ENCODE measurements around the gene ADGRG6.
"Not testable (repeated sequence)": the region's sequence is repeated elsewhere in the genome, so short reads cannot be mapped to it uniquely, and the experiment has no call there.

Gene ADGRG6

DNA sequence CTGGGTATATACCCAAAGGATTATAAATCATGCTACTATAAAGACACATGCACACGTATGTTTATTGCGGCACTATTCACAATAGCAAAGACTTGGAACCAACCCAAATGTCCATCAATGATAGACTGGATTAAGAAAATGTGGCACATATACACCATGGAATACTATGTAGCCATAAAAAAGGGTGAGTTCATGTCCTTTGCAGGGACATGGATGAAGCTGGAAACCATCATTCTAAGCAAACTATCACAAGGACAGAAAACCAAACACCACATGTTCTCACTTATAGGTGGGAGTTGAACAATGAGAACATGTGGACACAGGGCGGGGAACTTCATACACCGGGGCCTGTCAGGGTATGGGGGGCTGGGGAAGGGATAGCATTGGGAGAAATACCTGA, 18.7 kb upstream of the ADGRG6 start:
- H3K4me1 Mint-ChIP-seq, H3K27ac Mint-ChIP-seq, H3K4me3 Mint-ChIP-seq, H3K9me3 Mint-ChIP-seq, H3K36me3 Mint-ChIP-seq, H3K27me3 Mint-ChIP-seq: not testable (repeated sequence)

DNA sequence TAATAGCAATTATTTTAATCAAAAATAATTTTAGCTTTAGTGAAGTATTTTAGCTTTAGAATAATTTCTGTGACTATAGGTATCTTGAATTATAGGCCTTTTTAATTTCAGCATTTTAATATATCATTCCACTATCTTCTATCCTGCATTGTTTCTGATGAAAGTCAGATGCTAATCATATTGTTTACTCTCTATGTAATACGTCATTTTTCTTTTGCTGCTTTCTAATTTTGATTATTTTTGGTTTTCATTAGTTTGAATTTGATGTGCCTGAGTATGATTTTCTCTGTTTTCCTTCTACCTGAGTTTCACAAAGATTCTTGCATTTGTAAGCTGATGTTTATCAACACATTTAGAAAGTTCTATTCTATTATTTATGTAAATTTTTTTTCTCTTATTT, 17.4 kb upstream of the ADGRG6 start:
- Mint-ChIP-seq H3K4me1 (no peaks in the 10 kb centered on the region), H3K4me3 (no peak overlapping the region), H3K27me3 (peaks cover 4% of the 10 kb centered on the region), H3K36me3 (no peaks in the 10 kb centered on the region), H3K27ac (no peak overlapping the region), H3K9me3 (no peaks in the 10 kb centered on the region)

DNA sequence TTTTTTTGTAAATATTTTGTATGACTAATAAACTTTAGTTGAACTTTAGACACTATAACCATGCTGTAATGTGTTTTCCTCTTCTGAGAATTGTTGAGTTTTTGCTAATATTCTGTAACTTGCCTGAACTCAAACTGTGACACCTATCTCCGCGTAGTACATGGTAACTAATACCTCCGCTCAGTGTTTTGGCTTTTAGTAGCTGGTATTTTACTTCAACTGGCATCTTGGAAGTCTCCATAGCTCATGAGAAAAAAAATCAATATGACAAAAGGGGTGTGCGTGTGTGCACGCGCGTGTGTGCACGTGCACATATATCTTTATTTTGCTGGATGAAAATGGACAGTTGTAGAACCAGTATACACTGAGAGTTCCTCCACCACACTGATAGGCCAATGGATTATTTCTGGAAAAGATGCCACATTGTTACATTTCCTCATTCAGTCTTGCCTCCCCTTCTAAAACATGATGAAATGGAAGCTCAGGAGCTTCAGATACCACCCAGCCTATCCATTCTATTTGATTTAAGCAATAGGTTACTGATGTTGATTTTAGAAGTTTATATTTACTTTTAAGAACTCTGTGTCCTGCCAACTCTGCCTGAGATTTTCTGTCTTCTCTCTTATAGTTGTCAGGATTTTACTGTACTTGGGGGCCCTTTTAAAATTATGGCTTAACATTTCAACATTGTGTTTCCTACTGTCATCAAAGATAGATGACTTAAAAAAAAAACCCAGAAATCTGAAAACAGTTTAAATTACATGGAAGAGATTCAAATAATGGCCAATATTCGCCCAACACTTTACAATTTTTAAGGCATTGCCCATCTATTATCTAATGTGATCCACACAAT, 16.3 kb upstream of the ADGRG6 start:
- H3K27ac Mint-ChIP-seq: no peak overlapping the region
- no peaks in the 10 kb centered on the region for H3K36me3 Mint-ChIP-seq
- H3K9me3 Mint-ChIP-seq: no peaks in the 10 kb centered on the region
- peaks cover 4% of the 10 kb centered on the region for H3K27me3 Mint-ChIP-seq
- no peaks in the 10 kb centered on the region for H3K4me1 Mint-ChIP-seq
- H3K4me3 Mint-ChIP-seq: no peak overlapping the region

DNA sequence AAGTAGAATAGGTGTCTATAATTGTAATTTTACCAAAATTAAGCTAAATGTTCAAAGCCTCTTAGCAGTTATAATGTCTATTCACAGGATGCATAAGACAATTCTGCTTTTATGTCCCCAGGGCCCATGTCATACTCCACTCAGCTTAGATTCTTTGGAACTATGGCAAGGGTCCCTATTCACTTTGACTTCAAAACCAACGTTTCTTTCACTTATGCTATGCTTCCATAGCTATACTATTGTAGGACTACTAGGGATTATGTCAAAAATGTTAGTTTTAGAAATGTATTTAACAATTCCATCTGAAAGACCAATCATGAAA, 15.8 kb upstream of the ADGRG6 start:
- Mint-ChIP-seq H3K9me3 (no peaks in the 10 kb centered on the region), H3K4me1 (no peaks in the 10 kb centered on the region), H3K27ac (no peak overlapping the region), H3K27me3 (peaks cover 2% of the 10 kb centered on the region), H3K4me3 (no peak overlapping the region), H3K36me3 (no peaks in the 10 kb centered on the region)

DNA sequence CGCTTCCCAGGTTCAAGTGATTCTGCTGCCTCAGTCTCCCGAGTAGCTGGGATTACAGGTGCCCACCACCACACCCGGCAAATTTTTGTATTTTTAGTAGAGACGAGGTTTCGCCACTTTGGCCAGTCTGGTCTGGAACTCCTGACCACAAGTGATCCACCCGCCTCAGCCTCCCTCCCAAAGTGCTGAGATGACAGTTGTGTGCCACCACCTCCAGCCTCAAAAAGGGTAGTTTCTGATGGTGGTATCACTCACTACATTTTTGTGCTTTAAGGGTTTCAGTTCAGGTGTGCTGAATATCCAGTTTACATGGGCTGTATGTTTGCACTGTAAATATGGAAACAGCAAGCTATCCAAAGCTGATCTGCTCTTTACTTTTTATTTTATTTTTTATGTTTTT, 12.1 kb upstream of the ADGRG6 start:
- H3K4me3 Mint-ChIP-seq: no peak overlapping the region
- H3K4me1 Mint-ChIP-seq: no peaks in the 10 kb centered on the region
- H3K9me3 Mint-ChIP-seq: no peaks in the 10 kb centered on the region
- H3K36me3 Mint-ChIP-seq: no peaks in the 10 kb centered on the region
- H3K27me3 Mint-ChIP-seq: peaks cover 1% of the 10 kb centered on the region
- no peak overlapping the region for H3K27ac Mint-ChIP-seq

DNA sequence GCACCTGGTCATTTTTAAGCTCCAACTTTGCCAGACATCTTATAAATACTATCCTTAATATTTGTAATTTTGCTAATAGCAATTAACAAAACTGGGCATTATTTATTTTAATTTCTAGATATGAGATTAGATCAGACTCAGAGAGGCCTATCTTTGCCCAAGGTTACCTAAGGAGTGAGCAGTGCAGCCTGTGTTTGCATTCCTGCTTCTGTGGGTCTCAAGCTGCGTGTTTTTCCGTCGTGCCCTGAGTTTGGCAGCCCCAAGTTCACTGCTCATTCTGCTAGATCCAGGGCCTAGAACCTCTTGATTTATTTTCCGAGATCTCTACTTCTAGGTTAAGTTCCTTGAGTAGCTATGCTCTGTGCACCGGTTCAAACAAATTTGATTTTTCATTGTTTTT, 11.0 kb upstream of the ADGRG6 start:
- H3K27me3 Mint-ChIP-seq: peaks cover 1% of the 10 kb centered on the region
- H3K36me3 Mint-ChIP-seq: no peaks in the 10 kb centered on the region
- H3K9me3 Mint-ChIP-seq: no peaks in the 10 kb centered on the region
- no peak overlapping the region for H3K27ac Mint-ChIP-seq
- no peak overlapping the region for H3K4me3 Mint-ChIP-seq
- no peaks in the 10 kb centered on the region for H3K4me1 Mint-ChIP-seq

DNA sequence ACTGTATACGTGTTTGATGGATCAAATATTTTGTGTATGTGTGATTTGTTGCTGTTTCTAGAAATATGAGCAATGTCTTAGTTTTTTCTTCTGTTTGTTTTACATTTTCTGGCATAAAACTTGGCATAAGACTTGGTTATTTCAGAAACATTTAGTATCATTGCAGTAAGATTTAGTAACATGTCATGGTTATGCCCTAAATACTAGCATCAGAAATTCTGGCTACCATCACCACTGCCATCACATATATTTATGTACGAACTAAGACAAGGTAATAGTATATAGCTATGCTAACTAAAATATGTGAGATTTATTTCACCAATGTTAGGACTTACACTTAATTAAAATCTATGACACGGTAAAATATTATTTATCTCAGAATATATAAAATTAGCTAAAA, 10.3 kb upstream of the ADGRG6 start:
- Mint-ChIP-seq H3K27ac (no peak overlapping the region), H3K9me3 (no peaks in the 10 kb centered on the region), H3K36me3 (no peaks in the 10 kb centered on the region), H3K4me3 (no peak overlapping the region), H3K4me1 (no peaks in the 10 kb centered on the region), H3K27me3 (peaks cover 1% of the 10 kb centered on the region)

DNA sequence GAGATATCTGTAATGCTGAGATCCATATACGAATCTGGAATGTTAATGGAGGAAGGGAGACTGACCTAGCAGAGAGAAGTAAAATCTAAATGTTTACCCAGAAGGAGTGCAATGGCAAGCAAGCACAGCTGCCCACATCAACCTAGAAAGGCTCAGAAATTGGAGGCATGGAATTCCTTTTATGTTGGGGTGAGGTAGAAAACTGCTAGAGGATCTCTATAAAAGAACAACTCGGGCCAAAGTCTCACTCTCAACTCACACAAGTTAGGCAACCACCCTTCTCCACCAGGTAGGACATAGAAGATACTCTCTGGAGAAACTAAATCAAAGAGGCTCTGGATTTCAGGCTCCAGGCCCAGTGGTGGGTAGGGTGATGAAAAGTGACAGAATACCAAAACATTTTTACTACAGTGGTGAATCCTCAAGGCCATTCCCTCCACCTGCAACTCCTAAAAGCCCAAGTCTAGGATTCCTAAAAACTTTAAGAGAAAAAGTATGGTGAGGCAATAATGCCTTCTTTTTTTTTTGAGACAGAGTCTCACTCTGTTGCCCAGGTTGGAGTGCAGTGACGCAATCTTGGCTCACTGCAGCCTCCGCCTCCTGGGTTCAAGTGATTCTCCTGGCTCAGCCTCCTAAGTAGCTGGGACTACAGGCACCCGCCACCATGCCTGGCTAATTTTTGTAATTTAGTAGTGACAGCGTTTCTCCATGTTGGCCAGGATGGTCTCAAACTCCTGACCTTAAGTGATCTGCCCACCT, 9.5 kb upstream of the ADGRG6 start:
- no peaks in the 10 kb centered on the region for H3K36me3 Mint-ChIP-seq
- no peaks in the 10 kb centered on the region for H3K9me3 Mint-ChIP-seq
- H3K4me1 Mint-ChIP-seq: no peaks in the 10 kb centered on the region

DNA sequence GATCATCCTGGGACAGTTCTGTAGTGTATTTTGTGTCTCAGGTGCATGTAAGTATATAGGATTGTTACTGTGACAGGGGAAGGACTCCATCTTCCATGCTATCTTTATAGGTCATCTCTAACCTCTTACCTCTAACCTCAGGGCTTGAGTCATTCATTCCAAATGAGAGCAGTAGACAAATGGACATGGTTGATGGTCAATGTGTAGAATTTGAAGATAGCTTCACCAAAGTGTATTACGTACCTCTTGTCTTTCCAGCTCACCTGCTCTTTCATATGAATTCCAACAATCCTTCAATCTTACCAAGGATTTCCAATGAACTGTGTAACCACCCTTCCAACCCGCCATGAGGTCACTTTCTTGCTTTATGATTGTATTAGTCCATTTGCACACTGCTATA, 8.7 kb upstream of the ADGRG6 start:
- Mint-ChIP-seq H3K9me3 (no peaks in the 10 kb centered on the region), H3K4me3 (no peak overlapping the region), H3K27ac (no peak overlapping the region), H3K27me3 (peaks cover 1% of the 10 kb centered on the region), H3K4me1 (no peaks in the 10 kb centered on the region), H3K36me3 (no peaks in the 10 kb centered on the region)

More for the DNA sequence above, 9.5 kb upstream of the ADGRG6 start:
- Mint-ChIP-seq H3K27ac (no peak overlapping the region), H3K4me3 (no peak overlapping the region), H3K27me3 (peaks cover 1% of the 10 kb centered on the region)

DNA sequence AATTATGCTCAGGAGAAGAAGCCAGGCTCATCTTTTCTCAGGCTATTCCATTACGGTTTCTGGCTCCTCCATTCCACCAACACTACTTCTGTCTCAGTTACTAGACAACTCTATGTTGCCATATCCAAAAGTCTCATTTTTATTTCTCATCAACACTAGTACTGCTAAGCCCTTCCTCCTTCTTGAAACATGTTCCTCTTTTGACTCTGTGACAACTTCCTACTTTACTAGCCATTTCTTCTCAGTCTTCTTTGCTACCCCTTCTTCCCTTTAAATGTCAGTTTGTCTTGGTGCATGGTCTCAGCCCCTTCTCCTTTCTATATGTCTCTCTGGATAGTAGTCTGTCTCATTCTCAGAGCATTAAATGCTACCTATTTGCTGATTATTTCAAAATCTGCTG, 7.1 kb upstream of the ADGRG6 start:
- Mint-ChIP-seq H3K27ac (no peak overlapping the region), H3K4me1 (no peaks in the 10 kb centered on the region), H3K27me3 (peaks cover 1% of the 10 kb centered on the region), H3K36me3 (no peaks in the 10 kb centered on the region), H3K4me3 (no peak overlapping the region), H3K9me3 (no peaks in the 10 kb centered on the region)

DNA sequence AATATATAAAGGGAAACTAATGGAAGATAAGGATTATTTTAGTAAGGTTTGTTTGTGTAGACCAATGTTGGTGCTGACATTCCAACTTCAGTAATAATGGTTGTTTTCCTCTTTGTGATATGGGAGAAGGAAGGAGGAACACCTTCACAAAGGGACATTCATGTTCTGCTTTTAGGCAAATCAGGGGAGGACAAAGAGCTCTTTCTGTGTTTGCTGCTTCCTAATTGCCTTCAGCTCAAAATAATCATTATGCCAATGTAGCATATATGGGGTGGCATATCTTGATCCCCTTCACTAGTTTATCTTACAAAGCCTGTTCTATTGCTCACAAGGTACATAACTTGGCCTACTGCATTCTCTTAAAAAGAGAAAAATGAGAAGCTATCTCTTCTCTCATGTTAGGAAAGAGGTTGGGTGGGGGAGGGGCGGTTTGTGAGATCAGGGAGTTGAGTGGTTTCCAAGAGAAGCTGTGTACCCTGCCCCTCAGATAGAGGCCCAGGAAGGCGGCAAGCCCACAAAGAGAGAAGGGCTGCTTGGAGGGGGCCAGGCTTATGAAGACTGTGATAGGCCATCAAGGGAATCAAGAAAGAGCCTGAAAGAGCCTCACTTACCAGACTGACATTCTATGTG, 4.7 kb upstream of the ADGRG6 start:
- peaks cover 1% of the 10 kb centered on the region for H3K27me3 Mint-ChIP-seq
- no peak overlapping the region for H3K4me3 Mint-ChIP-seq
- H3K27ac Mint-ChIP-seq: no peak overlapping the region
- no peaks in the 10 kb centered on the region for H3K36me3 Mint-ChIP-seq
- H3K9me3 Mint-ChIP-seq: no peaks in the 10 kb centered on the region
- H3K4me1 Mint-ChIP-seq: peaks cover 5% of the 10 kb centered on the region

DNA sequence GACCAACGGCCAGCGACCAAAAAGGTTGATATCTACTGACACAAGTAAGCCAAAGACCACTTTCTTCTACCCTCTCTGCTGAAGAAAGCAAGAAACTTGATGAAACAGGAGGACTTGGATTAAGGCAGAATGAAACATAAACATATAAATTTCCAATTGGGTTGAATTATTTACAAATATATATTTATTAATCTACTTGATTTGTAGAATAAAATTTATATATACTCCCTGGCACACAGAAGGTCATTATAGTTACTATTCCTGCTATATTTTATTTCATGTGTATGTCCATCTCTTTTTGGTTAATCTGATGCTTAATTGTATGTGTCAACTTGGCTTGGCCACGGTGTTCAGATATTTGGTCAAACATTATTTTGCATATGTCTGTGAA, 4.2 kb upstream of the ADGRG6 start:
- Mint-ChIP-seq H3K27me3 (peaks cover 2% of the 10 kb centered on the region), H3K27ac (no peak overlapping the region), H3K4me1 (peaks cover 10% of the 10 kb centered on the region), H3K4me3 (no peak overlapping the region), H3K9me3 (no peaks in the 10 kb centered on the region), H3K36me3 (no peaks in the 10 kb centered on the region)

DNA sequence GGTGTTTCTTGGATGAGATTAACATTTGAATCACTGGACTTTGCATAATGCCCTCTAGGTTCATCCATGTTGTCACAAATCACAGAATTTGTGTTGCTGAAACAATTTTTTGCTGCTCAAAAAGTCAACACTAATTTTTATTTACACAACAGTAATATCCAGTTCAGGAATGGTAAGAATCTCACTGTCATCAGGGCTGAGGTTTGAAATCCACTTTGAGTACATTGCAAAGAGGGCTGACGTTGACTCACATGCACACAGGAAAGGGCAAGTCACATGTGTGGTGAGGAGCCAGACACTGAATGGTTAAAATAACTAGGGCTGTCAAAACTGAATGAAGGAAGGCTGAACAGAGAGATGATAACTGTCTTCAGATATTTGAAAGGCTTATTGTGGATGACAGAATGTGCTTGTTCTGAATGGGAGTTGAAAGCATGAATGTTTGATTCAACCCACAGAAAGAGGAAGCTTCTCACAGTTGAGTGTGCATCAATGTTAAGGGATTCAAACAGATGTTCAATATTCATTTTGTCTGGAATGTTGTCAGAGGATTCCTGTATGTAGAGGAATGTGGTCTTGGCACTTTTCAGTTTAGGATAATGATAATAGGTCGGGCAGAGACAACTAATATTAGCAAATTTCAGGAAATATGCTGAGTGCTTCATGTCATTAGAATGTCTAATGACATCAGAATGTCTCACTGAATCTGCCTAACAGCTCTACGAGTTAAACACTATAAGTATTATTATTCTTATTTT, 3.6 kb upstream of the ADGRG6 start:
- Mint-ChIP-seq H3K27me3 (peaks cover 6% of the 10 kb centered on the region), H3K4me3 (no peak overlapping the region), H3K9me3 (no peaks in the 10 kb centered on the region), H3K36me3 (no peaks in the 10 kb centered on the region), H3K27ac (no peak overlapping the region), H3K4me1 (peaks cover 13% of the 10 kb centered on the region)

DNA sequence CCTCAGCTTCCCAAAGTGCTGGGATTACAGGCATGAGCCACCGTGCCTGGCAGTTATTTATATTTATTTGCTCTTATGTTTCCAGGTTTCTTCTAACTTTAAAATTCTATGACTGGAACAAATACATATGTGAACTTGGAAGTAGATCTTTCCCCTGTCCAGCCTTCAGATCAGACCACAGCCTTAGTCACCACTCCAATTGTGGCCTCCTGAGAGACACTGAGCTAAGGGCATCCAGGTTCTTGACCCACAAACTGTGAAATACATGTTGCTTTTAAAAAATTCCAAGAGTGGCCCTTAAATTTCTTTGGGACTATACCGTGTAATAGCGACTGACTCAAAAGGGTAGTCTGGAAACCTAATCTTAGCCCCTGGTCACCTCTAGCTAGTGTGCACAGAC, 1.5 kb upstream of the ADGRG6 start:
- Mint-ChIP-seq H3K9me3 (no peaks in the 10 kb centered on the region), H3K27me3 (peaks cover 7% of the 10 kb centered on the region), H3K36me3 (no peaks in the 10 kb centered on the region), H3K4me1 (peaks cover 13% of the 10 kb centered on the region), H3K4me3 (no peak overlapping the region), H3K27ac (no peak overlapping the region)

DNA sequence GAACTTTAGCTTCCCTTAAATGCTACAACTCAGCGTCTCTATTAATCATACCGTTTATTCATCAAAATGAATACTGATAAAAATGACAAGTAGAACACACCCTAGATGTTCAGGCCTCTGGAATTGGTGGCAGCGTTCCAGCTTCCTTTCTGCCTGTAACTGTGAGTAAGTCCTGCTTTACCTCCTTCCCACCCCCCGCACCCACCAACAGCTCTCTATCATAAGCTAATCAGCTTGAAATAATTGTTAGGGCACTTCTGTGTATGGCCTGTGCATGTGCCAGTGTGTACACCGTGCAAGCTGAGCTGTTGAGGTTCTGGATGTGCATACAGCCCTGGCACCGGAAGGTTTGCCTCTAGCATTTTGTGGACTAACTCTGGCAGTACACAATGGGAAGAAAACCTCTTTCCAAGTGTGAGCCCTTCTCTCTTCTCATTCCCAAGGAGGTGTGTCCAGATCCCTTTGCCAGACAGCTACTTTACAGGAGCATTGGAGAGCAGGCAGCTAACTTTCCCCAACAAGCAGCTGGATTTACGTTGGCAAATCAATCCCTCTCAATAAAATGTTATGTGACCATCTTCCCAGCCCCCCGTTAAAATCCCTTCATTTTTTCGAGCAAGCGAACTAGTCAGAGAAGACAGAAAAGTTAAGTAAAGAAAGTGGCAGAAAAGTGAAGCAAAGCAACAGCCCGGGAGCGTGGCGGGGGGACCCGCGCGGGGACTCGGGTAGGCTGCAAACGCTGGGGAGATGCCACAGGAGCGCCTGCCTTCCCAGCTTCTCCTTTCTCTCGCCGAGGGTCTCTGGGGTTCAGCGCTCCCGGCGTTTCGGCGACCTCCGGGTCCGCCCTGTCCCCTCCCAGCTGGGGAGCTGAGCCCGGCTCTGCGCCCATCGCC, 803 bp upstream of the ADGRG6 start:
- peaks cover 7% of the 10 kb centered on the region for H3K27me3 Mint-ChIP-seq
- peak overlapping the region; percentile 15 for H3K27ac Mint-ChIP-seq

More for the DNA sequence above, 803 bp upstream of the ADGRG6 start:
- Mint-ChIP-seq H3K9me3 (no peaks in the 10 kb centered on the region), H3K4me1 (peaks cover 13% of the 10 kb centered on the region), H3K4me3 (peak overlapping the region; percentile 77), H3K36me3 (no peaks in the 10 kb centered on the region)
